ENCODE measurements around the gene BACH2. TPM values are rescaled to one million over a fixed set of nuclear protein-coding genes. Genes with fewer than 3 reads are reported as not detected.
"Not testable (repeated sequence)": the region's sequence is repeated elsewhere in the genome, so short reads cannot be mapped to it uniquely, and the experiment has no call there.

Gene BACH2
- total RNA-seq, 2 donors from 2014 or later, result 101 to 111 TPM

GRCh38 chr6:89928604-89929003, 368.0 kb downstream of the BACH2 start:
- peak overlapping the region; percentile 93 for H3K27ac Mint-ChIP-seq
- H3K27me3 Mint-ChIP-seq (ENCODE audit: low read depth), result no peaks in the 10 kb centered on the region
- DNase-seq (peak in 1 of 2 donors; percentile 25), ATAC-seq (replicated peaks in 1 of 2) (peak; percentile 44 to 61)
- peak overlapping the region in 1 of 2 donors; percentile 43 for H3K4me3 Mint-ChIP-seq
- no peaks in the 10 kb centered on the region for H3K9me3 Mint-ChIP-seq
- H3K4me1 Mint-ChIP-seq (ENCODE audit: low read depth), result peaks cover 61% of the 10 kb centered on the region
- peaks cover 17 to 30% of the 10 kb centered on the region in 2 donors for H3K36me3 Mint-ChIP-seq (ENCODE audit: insufficient read depth in 2 of 2)

GRCh38 chr6:89927791-89928550, 368.7 kb downstream of the BACH2 start:
- Mint-ChIP-seq H3K4me1 (ENCODE audit: low read depth) (peaks cover 61% of the 10 kb centered on the region), H3K4me3 (no peak overlapping the region), H3K9me3 (no peaks in the 10 kb centered on the region), H3K27me3 (ENCODE audit: low read depth) (no peaks in the 10 kb centered on the region), H3K27ac (peak overlapping the region; percentile 93), H3K36me3 (ENCODE audit: insufficient read depth in 2 of 2) (peaks cover 12 to 24% of the 10 kb centered on the region in 2 donors)
- DNase-seq, result no peak
- no peak for ATAC-seq (replicated peaks in 1 of 2)

- Mint-ChIP-seq H3K27me3 (ENCODE audit: low read depth) (no peaks in the 10 kb centered on the region), H3K4me1 (ENCODE audit: low read depth) (peaks cover 61% of the 10 kb centered on the region), H3K36me3 (ENCODE audit: insufficient read depth in 2 of 2) (peaks cover 12 to 23% of the 10 kb centered on the region in 2 donors), H3K9me3 (no peaks in the 10 kb centered on the region), H3K27ac (no peak overlapping the region), H3K4me3 (no peak overlapping the region)
- no peak for DNase-seq
- no peak for ATAC-seq (replicated peaks in 1 of 2)
Measured at GRCh38 chr6:89927264-89927663, 369.4 kb downstream of the BACH2 start.

GRCh38 chr6:89925826-89926225, 370.8 kb downstream of the BACH2 start:
- ATAC-seq (replicated peaks in 1 of 2) (peak; percentile 39 to 57), DNase-seq (no peak)
- Mint-ChIP-seq H3K4me3 (no peak overlapping the region), H3K4me1 (ENCODE audit: low read depth) (peaks cover 52% of the 10 kb centered on the region), H3K9me3 (no peaks in the 10 kb centered on the region), H3K27me3 (ENCODE audit: low read depth) (no peaks in the 10 kb centered on the region), H3K36me3 (ENCODE audit: insufficient read depth in 2 of 2) (peaks cover 10 to 17% of the 10 kb centered on the region in 2 donors), H3K27ac (no peak overlapping the region)

GRCh38 chr6:89924231-89924630, 372.4 kb downstream of the BACH2 start:
- Mint-ChIP-seq H3K9me3 (no peaks in the 10 kb centered on the region), H3K27me3 (ENCODE audit: low read depth) (no peaks in the 10 kb centered on the region), H3K4me1 (ENCODE audit: low read depth) (peaks cover 36% of the 10 kb centered on the region), H3K27ac (no peak overlapping the region), H3K36me3 (ENCODE audit: insufficient read depth in 2 of 2) (peaks cover 6 to 9% of the 10 kb centered on the region in 2 donors), H3K4me3 (no peak overlapping the region)
- no peak for DNase-seq
- ATAC-seq (replicated peaks in 1 of 2), result no peak

- DNase-seq (no peak), ATAC-seq (replicated peaks in 1 of 2) (peak in 1 of 2 donors; percentile 10)
- no peak overlapping the region for H3K4me3 Mint-ChIP-seq
- H3K27ac Mint-ChIP-seq, result no peak overlapping the region
- no peaks in the 10 kb centered on the region for H3K27me3 Mint-ChIP-seq (ENCODE audit: low read depth)
- peaks cover 10% of the 10 kb centered on the region for H3K4me1 Mint-ChIP-seq (ENCODE audit: low read depth)
- H3K36me3 Mint-ChIP-seq (ENCODE audit: insufficient read depth in 2 of 2), result peaks cover 3 to 5% of the 10 kb centered on the region in 2 donors
- peaks cover 2 to 7% of the 10 kb centered on the region in 2 donors for H3K9me3 Mint-ChIP-seq
Measured at GRCh38 chr6:89921691-89922090, 375.0 kb downstream of the BACH2 start.

GRCh38 chr6:89921197-89921596, 375.4 kb downstream of the BACH2 start:
- ATAC-seq (replicated peaks in 1 of 2) (peak; percentile 12 to 14), DNase-seq (no peak)
- Mint-ChIP-seq H3K27me3 (ENCODE audit: low read depth) (no peaks in the 10 kb centered on the region), H3K4me1 (ENCODE audit: low read depth) (peaks cover 5% of the 10 kb centered on the region), H3K9me3 (peaks cover 3 to 10% of the 10 kb centered on the region in 2 donors), H3K4me3 (no peak overlapping the region), H3K36me3 (ENCODE audit: insufficient read depth in 2 of 2) (peaks cover 6 to 8% of the 10 kb centered on the region in 2 donors), H3K27ac (peak overlapping the region; percentile 47)

GRCh38 chr6:89917801-89918366, 378.8 kb downstream of the BACH2 start:
- H3K9me3 Mint-ChIP-seq, result peaks cover 6 to 15% of the 10 kb centered on the region in 2 donors
- H3K4me1 Mint-ChIP-seq (ENCODE audit: low read depth), result no peaks in the 10 kb centered on the region
- H3K27me3 Mint-ChIP-seq (ENCODE audit: low read depth), result no peaks in the 10 kb centered on the region
- peaks cover 9 to 10% of the 10 kb centered on the region in 2 donors for H3K36me3 Mint-ChIP-seq (ENCODE audit: insufficient read depth in 2 of 2)
- DNase-seq, result no peak
- H3K4me3 Mint-ChIP-seq, result no peak overlapping the region
- peak; percentile 23 to 37 for ATAC-seq (replicated peaks in 1 of 2)
- H3K27ac Mint-ChIP-seq, result no peak overlapping the region

- ATAC-seq (replicated peaks in 1 of 2) (peak in 1 of 2 donors; percentile 18), DNase-seq (no peak)
- Mint-ChIP-seq H3K4me3 (no peak overlapping the region), H3K4me1 (ENCODE audit: low read depth) (no peaks in the 10 kb centered on the region), H3K27ac (no peak overlapping the region), H3K27me3 (ENCODE audit: low read depth) (no peaks in the 10 kb centered on the region), H3K36me3 (ENCODE audit: insufficient read depth in 2 of 2) (peaks cover 9 to 10% of the 10 kb centered on the region in 2 donors), H3K9me3 (peaks cover 6 to 15% of the 10 kb centered on the region in 2 donors)
Measured at GRCh38 chr6:89917216-89917615, 379.4 kb downstream of the BACH2 start.

- Mint-ChIP-seq H3K36me3 (ENCODE audit: insufficient read depth in 2 of 2) (peaks cover 9 to 10% of the 10 kb centered on the region in 2 donors), H3K4me3 (no peak overlapping the region), H3K9me3 (peaks cover 6 to 15% of the 10 kb centered on the region in 2 donors), H3K27me3 (ENCODE audit: low read depth) (no peaks in the 10 kb centered on the region), H3K27ac (peak overlapping the region; percentile 64), H3K4me1 (ENCODE audit: low read depth) (peaks cover under 1% of the 10 kb centered on the region)
- no peak for DNase-seq
- ATAC-seq (replicated peaks in 1 of 2), result no peak
Measured at GRCh38 chr6:89916136-89916920, 380.3 kb downstream of the BACH2 start.

GRCh38 chr6:89910902-89911240, 385.8 kb downstream of the BACH2 start:
- Mint-ChIP-seq H3K4me3 (no peak overlapping the region), H3K4me1 (ENCODE audit: low read depth) (peaks cover 5% of the 10 kb centered on the region), H3K9me3 (peaks cover 2 to 4% of the 10 kb centered on the region in 2 donors), H3K27ac (no peak overlapping the region), H3K27me3 (ENCODE audit: low read depth) (no peaks in the 10 kb centered on the region), H3K36me3 (ENCODE audit: insufficient read depth in 2 of 2) (peaks cover 1 to 2% of the 10 kb centered on the region in 2 donors)
- ATAC-seq (replicated peaks in 1 of 2), result no peak
- no peak for DNase-seq

- H3K9me3 Mint-ChIP-seq; H3K4me3 Mint-ChIP-seq; ATAC-seq (replicated peaks in 1 of 2); H3K27me3 Mint-ChIP-seq (ENCODE audit: low read depth); H3K27ac Mint-ChIP-seq; H3K36me3 Mint-ChIP-seq (ENCODE audit: insufficient read depth in 2 of 2); H3K4me1 Mint-ChIP-seq (ENCODE audit: low read depth); DNase-seq: not testable (repeated sequence)
Measured at GRCh38 chr6:89910001-89910901, 386.4 kb downstream of the BACH2 start.
